ENCODE results near the gene TMCO1.

DNA sequence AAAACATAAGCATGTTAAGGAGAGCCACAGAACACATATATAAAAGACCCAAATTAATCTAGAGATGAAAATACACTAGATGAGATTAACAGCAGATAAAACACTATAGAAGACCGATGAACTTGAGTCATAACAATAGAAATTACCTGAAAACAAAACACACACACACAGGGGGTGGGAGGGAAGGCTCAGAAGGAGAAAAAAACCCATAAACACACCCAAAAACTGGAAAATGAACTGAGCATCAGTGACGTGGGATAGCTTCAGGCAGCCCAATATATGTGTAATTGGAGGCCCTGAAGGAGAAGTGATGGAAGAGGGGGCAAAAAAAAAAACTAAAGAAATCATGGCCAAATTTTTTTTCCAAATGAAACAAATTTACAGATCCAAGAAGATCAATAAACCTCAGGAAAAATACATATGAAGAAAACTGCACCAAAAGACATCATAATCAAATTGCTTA lies 81.7 kb downstream of the TMCO1 start:
- TF ChIP-seq, protein P1, sequence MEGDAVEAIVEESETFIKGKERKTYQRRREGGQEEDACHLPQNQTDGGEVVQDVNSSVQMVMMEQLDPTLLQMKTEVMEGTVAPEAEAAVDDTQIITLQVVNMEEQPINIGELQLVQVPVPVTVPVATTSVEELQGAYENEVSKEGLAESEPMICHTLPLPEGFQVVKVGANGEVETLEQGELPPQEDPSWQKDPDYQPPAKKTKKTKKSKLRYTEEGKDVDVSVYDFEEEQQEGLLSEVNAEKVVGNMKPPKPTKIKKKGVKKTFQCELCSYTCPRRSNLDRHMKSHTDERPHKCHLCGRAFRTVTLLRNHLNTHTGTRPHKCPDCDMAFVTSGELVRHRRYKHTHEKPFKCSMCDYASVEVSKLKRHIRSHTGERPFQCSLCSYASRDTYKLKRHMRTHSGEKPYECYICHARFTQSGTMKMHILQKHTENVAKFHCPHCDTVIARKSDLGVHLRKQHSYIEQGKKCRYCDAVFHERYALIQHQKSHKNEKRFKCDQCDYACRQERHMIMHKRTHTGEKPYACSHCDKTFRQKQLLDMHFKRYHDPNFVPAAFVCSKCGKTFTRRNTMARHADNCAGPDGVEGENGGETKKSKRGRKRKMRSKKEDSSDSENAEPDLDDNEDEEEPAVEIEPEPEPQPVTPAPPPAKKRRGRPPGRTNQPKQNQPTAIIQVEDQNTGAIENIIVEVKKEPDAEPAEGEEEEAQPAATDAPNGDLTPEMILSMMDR (IDR thresholded peaks at IDR 0.05): no peak
- no peak for TF ChIP-seq POLR2A (IDR thresholded peaks at IDR 0.05)

All from Peyer's patch (tissue), 4 donors.